Measurements from ENCODE around the gene NEU3.
"Not testable (repeated sequence)": the region's sequence is repeated elsewhere in the genome, so short reads cannot be mapped to it uniquely, and the experiment has no call there.

GRCh38 chr11:75041821-75042220 lies 53.1 kb downstream of the NEU3 start:
- TF ChIP-seq, protein P1, sequence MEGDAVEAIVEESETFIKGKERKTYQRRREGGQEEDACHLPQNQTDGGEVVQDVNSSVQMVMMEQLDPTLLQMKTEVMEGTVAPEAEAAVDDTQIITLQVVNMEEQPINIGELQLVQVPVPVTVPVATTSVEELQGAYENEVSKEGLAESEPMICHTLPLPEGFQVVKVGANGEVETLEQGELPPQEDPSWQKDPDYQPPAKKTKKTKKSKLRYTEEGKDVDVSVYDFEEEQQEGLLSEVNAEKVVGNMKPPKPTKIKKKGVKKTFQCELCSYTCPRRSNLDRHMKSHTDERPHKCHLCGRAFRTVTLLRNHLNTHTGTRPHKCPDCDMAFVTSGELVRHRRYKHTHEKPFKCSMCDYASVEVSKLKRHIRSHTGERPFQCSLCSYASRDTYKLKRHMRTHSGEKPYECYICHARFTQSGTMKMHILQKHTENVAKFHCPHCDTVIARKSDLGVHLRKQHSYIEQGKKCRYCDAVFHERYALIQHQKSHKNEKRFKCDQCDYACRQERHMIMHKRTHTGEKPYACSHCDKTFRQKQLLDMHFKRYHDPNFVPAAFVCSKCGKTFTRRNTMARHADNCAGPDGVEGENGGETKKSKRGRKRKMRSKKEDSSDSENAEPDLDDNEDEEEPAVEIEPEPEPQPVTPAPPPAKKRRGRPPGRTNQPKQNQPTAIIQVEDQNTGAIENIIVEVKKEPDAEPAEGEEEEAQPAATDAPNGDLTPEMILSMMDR (IDR thresholded peaks at IDR 0.05) = not testable (repeated sequence)
- TF ChIP-seq E2F5 (CRISPR knock-in tag; IDR thresholded peaks at IDR 0.05); NR2C2 (CRISPR knock-in tag; IDR thresholded peaks at IDR 0.05); CREB1 (CRISPR knock-in tag; IDR thresholded peaks at IDR 0.05); SP1 (CRISPR knock-in tag; conservative IDR thresholded peaks at IDR 0.05): not testable (repeated sequence)

Data from WTC11 (cell line).